Measurements from ENCODE around the gene SCGB1A1.

Gene SCGB1A1

GRCh38 chr11:62398011-62398994 lies 20.5 kb upstream of the SCGB1A1 start:
- DNase-seq: peak; percentile 48

- no peak for DNase-seq
Observed at GRCh38 chr11:62399172-62399877, 19.5 kb upstream of the SCGB1A1 start.

- DNase-seq: peak; percentile 92
Observed at GRCh38 chr11:62399878-62400266, 19.0 kb upstream of the SCGB1A1 start.

- DNase-seq: no peak
Observed at GRCh38 chr11:62400281-62400680, 18.6 kb upstream of the SCGB1A1 start.

- peak; percentile 95 for DNase-seq
Observed at GRCh38 chr11:62400760-62401159, 18.1 kb upstream of the SCGB1A1 start.

GRCh38 chr11:62401356-62401755 lies 17.5 kb upstream of the SCGB1A1 start:
- DNase-seq: no peak

GRCh38 chr11:62401811-62402210 lies 17.0 kb upstream of the SCGB1A1 start:
- no peak for DNase-seq

GRCh38 chr11:62402226-62402959 lies 16.4 kb upstream of the SCGB1A1 start:
- DNase-seq: peak; percentile 48

GRCh38 chr11:62402960-62403730 lies 15.7 kb upstream of the SCGB1A1 start:
- no peak for DNase-seq

- no peak for DNase-seq
Observed at GRCh38 chr11:62404435-62404834, 14.4 kb upstream of the SCGB1A1 start.

GRCh38 chr11:62404901-62405300 lies 13.9 kb upstream of the SCGB1A1 start:
- no peak for DNase-seq

- DNase-seq: no peak
Observed at GRCh38 chr11:62406034-62406433, 12.8 kb upstream of the SCGB1A1 start.

GRCh38 chr11:62409831-62410230 lies 9.0 kb upstream of the SCGB1A1 start:
- no peak for DNase-seq

- no peak for DNase-seq
Observed at GRCh38 chr11:62410972-62411371, 7.9 kb upstream of the SCGB1A1 start.

GRCh38 chr11:62411524-62411923 lies 7.3 kb upstream of the SCGB1A1 start:
- DNase-seq: peak; percentile 52

GRCh38 chr11:62413060-62413696 lies 5.7 kb upstream of the SCGB1A1 start:
- no peak for DNase-seq

- no peak for DNase-seq
Observed at GRCh38 chr11:62416596-62416995, 2.2 kb upstream of the SCGB1A1 start.

GRCh38 chr11:62418136-62418535 lies 697 bp upstream of the SCGB1A1 start:
- no peak for DNase-seq

- DNase-seq: peak; percentile 61
Observed at GRCh38 chr11:62419314-62419929, 589 bp downstream of the SCGB1A1 start.

GRCh38 chr11:62419943-62420342 lies 1.1 kb downstream of the SCGB1A1 start:
- no peak for DNase-seq

GRCh38 chr11:62420882-62421281 lies 2.0 kb downstream of the SCGB1A1 start:
- no peak for DNase-seq

Data from right hindlimb (tissue), 1 donor.